ENCODE measurements around the gene CITED4. TPM values are rescaled to one million over a fixed set of nuclear protein-coding genes. Genes with fewer than 3 reads are reported as not detected.

CITED4 gene
- total RNA-seq, 4 donors from 2014 or later, result 1.7 to 53.9 (median 3.7) TPM

GRCh38 chr1:40858856-40859416 is 3.2 kb downstream of the CITED4 start:
- TF ChIP-seq CTCF (IDR thresholded peaks at IDR 0.05; ENCODE audit: low read depth), result no peak

GRCh38 chr1:40857737-40858136 is 4.4 kb downstream of the CITED4 start:
- TF ChIP-seq CTCF (IDR thresholded peaks at IDR 0.05; ENCODE audit: low read depth), result no peak

GRCh38 chr1:40856656-40857302 is 5.4 kb downstream of the CITED4 start:
- no peak for TF ChIP-seq CTCF (IDR thresholded peaks at IDR 0.05; ENCODE audit: low read depth)

- TF ChIP-seq CTCF (IDR thresholded peaks at IDR 0.05; ENCODE audit: low read depth), result no peak
Observed at GRCh38 chr1:40856116-40856515, 6.0 kb downstream of the CITED4 start.

- TF ChIP-seq CTCF (IDR thresholded peaks at IDR 0.05; ENCODE audit: low read depth), result no peak
Observed at GRCh38 chr1:40855513-40855912, 6.7 kb downstream of the CITED4 start.

- no peak for TF ChIP-seq CTCF (IDR thresholded peaks at IDR 0.05; ENCODE audit: low read depth)
Observed at GRCh38 chr1:40853885-40854170, 8.3 kb downstream of the CITED4 start.

- TF ChIP-seq CTCF (IDR thresholded peaks at IDR 0.05; ENCODE audit: low read depth), result no peak
Observed at GRCh38 chr1:40853113-40853884, 8.9 kb downstream of the CITED4 start.

Data from subcutaneous adipose tissue (tissue), 4 donors.